Ishikawa (cell line): ENCODE data around the gene LIF.

Experiments used
- CEBPB ChIP-seq: IDR thresholded peaks from 2 replicates; pipeline ENCODE4 v1.6.1; 2012
- CREB1 ChIP-seq: IDR thresholded peaks from 2 replicates; pipeline ENCODE4 v1.6.1; 2012; ENCODE audit warnings: low read depth
- EGR1 ChIP-seq: IDR thresholded peaks from 2 replicates; pipeline ENCODE4 v1.6.1; 2012
- MAX ChIP-seq: IDR thresholded peaks from 2 replicates; pipeline ENCODE4 v1.6.1; 2012
- NFIC ChIP-seq: IDR thresholded peaks from 2 replicates; pipeline ENCODE4 v1.6.1; 2012
- REST ChIP-seq: IDR thresholded peaks from 2 replicates; pipeline ENCODE4 v1.6.1; 2012; ENCODE audit warnings: low read depth, mild to moderate bottlenecking
- YY1 ChIP-seq: IDR thresholded peaks from 2 replicates; pipeline ENCODE4 v1.6.1; 2012; ENCODE audit warnings: low read depth

- no peak for TF ChIP-seq CEBPB
- TF ChIP-seq NFIC, result no peak
- no peak for TF ChIP-seq CREB1
- TF ChIP-seq REST, result no peak
- TF ChIP-seq YY1, result no peak
- TF ChIP-seq MAX, result no peak
- TF ChIP-seq EGR1, result no peak
Observed at GRCh38 chr22:30195245-30196140, 51.1 kb downstream of the LIF start.
